Measurements from ENCODE around the gene CDK7.

Gene CDK7

DNA sequence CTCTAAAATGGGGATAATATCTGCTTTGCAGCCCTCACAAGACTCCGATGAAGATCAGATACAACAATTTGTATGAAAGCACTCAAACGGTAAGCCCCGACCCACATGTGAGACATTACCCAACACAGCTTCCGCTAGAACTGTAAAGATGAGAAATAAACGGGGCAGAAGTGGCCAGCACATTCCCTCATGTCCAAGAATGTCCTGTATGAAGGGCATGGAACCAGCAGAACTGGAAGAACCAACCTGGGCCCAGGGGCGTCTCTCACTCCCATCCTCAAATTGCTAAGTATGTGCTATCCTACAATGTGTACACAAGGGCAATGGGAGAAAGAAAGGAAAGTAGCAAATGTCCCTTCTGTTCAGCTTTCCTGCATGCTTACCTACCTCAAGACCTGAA lies 64.9 kb downstream of the CDK7 start:
- no peak for DNase-seq

DNA sequence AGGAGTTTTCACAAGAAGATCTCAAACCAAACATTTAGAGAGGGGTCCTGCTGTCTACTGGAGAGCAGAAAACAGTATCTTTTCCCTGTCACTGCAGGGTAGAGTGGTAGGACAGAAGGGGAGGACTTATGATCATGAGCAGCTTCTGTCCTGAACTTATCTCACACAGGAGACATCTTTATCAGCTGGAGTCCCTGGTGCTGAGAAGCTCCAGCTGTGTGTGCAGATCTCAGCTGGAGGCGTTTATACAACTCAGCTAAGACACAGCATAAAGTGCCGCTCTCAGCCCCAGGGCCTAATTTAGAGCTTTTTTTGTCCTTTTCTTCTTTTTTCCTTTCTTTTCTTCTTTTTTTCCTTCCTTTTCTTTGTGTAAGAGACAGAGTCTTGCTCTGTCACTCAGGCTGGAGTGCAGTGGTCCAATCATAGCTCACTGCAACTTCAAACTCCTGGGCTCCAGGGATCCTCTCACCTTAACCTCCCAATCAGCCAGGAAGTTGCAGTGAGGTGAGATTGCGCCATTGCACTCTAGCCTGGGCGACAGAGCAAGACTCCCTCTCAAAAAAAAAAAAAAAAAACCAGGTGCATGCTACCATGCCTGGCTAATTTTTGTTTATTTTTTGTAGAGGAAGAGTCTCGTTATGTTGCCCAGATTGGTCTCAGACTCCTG lies 66.0 kb downstream of the CDK7 start:
- DNase-seq, result no peak

DNA sequence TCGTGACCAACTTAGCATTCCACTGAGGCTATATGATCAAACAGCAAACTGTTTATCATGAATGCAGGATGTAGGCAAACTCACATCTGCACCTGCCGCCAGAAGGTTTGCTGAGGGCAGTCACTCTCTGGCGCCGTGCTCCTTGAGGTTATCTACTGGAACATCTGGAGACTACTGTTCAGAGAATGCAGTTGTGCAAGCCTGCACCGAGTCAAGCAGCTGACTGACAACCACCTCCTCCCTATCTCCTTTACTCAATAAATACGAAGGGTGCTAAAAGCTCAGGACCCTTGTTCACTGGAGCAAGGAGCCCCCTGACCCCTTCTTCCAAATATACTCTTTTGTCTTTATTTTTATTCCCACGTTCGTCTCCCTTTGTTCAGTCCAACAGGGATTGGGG lies 70.8 kb downstream of the CDK7 start:
- no peak for DNase-seq

DNA sequence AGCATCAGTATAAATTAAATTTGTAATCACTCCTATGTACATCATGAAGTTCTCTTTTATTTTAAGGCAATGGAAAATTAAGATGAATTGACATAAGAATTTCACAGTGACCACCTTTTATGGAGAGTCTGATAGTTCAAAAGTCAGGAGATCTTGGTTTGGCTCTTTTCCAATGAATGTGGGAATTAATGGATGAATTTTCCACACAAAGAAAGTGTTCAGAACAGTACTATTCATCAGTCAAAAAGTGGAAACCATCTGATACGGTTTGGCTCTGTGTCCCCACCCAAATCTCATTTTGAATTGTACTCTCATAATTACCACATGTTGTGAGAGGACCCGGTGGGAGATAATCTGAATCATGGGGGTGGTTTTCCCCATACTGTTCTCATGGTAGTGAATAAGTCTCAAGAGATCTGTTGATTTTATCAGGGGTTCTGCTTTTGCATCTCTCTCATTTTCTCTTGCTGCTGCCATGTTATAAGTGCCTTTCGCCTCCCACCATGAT lies 73.4 kb downstream of the CDK7 start:
- no peak for DNase-seq

DNA sequence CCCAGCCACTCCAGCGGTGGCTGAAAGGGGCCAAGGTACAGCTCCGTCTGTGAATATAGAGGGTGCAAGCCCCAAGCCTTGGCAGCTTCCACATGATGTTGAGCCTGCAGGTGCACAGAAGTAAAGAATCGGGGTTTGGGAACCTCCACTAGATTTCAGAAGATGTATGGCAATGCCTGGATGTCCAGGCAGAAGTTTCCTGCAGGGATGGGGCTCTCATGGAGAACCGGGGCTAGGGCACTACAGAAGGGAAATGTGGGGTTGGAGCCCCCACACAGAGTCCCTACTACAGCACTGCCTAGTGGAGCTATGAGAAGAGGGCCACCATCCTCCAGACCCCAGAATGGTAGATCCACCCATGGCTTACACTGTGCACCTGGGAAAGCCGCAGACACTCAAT lies 74.7 kb downstream of the CDK7 start:
- no peak for DNase-seq

DNA sequence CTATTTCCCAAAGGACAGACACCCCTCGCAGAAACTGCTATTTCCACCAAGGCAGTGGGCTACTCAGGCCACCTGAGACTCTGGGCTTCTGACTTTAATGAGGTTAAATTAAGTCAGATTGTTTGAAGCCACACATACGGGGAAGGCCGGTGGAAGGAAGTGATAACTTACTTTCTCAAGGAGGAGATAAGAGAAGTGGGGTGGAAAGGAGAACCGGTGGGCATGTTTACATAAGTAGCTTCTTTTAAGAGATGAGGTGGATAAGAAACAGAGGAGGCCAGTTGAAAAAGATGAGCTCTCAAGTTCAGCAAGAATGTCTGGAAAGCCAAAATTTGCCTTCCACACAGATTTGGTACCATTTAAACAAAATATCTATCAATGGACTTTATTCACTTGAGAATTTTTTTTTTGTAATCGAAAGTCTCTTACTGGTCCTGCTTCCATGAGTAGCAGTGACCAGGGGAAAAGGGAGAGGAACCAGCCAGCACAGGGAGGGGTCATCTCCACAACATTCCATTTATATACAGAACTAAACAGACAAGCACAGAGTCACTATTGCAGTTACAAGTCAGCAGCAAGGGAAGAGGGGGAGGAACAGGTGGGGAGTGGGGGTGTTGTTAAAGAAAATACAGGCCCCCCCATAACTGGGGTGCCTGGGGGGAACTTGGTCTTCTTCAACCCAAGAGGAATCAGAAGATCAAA lies 77.9 kb downstream of the CDK7 start:
- no peak for DNase-seq

DNA sequence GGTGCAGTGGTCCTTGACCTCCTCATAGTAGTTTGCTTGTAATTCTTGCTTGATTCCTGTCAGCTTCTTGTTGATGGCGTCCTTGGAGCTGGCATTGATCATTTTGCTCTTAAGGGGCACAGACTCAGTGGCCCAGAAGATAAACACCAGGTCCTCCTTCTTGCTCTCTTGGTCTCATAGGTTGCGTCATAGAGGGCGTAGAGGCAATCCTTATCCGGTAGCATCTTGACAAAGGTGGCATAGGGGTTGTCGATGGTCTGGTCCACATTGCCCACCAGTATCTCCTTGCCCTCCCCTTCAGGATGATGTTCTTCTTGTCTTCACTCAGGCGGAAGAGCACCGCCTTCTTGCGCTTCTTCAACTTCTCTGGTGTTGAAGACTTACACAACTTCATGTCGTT lies 78.7 kb downstream of the CDK7 start:
- DNase-seq, result no peak

DNA sequence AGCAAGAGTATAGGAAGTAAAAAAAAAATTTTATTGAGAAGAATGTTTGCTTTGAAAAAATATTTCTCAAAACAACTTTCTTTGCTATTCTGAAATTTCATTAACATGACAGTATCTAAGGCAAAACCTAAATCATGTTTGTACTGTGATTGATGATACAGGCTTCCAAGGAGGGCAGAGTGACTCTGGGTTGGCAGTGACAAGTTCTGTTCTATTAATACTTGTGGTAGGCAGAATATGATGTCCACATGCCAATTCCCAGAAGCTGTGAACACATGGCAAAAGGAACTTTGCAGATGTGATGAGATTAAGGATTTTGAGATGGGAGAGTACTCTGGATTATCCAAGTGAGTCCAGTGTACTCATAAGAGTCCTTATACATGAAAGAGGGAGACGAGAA lies 81.3 kb downstream of the CDK7 start:
- no peak for DNase-seq

DNA sequence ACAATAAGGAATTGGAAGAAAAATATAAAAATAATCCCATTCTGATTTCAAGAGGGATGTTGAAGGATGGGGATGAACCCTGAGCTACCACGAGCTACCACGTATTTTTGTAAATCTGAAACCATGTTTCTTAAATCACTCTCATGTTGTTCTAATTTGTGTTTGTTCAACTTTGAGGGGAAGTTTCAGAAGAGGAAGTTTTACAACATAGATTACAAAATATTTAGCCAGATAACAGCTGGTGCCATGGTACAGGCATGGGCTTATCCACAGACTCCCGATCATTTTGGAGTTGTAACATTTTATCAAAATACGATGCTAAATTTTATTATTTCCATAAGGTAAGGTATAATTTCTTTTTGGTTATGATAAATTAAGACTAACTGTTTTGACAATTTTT lies 82.7 kb downstream of the CDK7 start:
- DNase-seq, result no peak

DNA sequence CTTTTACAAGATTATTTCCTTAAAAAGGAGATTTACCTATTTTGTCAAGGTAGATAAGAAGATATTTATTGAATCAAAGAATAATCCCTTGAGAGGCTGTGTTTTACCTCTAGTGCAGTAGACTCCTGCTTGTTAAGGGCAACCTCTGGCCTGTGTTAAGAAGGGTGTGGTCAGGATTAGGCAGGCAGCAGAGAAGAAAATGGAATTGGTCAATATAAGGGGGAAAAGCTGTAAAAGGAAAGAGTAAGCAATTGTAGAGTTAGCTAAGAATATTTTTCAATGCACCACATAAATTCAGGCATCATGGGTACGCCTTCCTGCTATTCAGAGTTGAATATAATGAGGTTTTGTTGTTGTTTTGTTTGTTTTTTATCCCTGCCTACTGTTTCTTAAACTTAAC lies 91.7 kb downstream of the CDK7 start:
- no peak for DNase-seq
